Activated CD4-positive, CD25-positive, alpha-beta regulatory T cell (primary cell): ENCODE results near the gene CD68.
"Not testable (repeated sequence)": the region's sequence is repeated elsewhere in the genome, so short reads cannot be mapped to it uniquely, and the experiment has no call there.

ENCODE experiments used
- DNase-seq, 4 experiments: peaks; one replicate each; lab custom pipeline; 2025; lab: John Stamatoyannopoulos, UW

The CD68 gene

DNA sequence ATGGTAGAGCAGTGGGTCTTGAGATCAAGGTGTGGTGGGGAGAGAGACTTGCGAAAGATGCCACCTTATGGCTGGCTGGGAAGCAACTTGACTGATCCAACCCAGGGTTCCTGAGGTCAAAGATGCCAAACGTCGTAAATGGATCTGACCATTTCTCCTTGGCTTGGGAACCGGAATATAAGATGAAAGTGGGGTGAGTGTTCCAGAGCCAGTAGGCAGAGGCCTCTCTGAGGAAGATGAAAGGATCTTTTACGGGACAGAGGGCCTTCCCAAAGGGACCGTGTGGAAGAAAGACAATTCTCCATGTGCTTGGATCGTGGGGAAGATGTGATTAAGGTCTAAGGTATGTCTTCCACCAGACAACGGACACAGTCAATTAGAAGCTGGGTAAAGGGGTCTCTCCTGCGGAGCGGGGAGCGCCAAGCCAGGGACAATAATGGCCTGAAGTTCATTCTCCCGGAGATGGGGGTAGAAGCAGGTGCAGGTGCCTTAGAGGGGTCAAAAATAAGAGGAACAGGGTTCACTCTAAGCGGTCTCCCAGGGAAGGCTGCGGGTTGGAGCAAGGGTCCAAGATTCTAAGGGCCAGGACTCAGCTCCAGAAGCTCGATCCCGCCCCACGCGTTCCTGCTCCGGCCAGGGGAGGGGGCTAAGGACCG is 34.5 kb downstream of the CD68 start:
- DNase-seq: no peak

DNA sequence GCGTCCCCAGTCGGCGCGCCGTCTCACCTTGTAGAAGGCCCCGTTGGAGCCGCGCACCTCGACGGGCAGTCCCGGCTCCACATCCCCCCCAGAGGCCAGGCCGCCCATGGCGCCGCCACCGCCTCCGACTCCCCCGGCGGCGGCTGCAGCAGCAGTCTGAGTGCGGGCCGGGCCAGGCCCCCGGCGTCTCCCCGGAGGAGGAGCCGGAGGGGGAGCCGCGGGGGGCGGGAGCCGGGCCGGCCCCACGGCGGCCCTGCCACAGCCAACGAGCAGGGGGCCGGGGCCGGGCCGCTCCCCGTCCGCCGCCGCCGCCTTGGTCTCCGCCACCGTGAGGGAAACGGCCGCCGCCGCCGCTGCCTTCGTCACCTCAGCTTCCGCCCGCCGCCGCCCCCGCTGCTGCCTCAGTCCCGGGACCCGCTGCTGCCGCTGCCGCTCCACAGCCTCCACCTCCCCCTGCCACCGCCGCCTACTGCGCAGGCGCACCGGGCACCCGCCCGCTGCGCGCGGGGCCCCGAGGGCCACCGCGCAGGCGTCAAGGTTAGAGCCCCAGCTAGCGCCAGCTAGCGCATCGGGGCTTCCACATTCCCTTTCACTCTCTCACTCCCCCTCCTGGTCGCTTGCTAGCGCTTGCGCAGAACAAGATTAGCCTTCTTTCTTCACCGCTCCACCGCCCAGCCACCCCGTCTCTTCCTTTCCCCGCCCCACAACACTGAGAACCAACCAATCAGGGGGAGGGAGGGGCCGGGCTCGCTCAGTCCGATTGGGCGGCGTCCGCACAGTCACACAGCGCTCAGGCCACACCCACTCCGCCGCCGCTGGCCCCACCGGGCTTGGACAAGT is 35.2 kb downstream of the CD68 start, which contains the start of gene FXR2:
FXR2 (minus strand) TSS at position 473 of the 840 bp plus-strand sequence; CDS start at position 108, 365 bp downstream.
- DNase-seq: peak; percentile 96 to 99 (median 98)

DNA sequence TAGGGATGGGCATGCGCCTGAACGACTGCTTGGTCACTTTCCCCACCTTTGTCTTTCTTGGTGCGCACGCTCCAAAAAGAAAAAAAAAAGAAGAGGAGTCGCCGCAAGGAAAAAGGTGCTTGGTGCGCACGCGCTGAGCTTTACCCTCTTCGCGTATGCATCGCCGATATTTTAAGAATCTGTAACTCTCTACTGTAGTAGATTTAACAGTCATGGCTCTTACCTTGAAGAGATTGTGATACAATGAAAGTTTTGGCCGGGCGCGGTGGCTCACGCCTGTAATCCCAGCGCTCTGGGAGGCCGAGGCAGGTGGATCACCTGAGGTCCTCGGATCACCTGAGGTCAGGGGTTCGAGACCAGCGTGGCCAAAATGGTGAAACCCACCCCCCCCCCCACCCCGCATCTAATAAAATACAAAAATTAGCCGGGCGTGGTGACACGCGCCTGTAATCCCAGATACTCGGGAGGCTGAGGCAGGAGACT is 35.9 kb downstream of the CD68 start:
- DNase-seq: no peak

DNA sequence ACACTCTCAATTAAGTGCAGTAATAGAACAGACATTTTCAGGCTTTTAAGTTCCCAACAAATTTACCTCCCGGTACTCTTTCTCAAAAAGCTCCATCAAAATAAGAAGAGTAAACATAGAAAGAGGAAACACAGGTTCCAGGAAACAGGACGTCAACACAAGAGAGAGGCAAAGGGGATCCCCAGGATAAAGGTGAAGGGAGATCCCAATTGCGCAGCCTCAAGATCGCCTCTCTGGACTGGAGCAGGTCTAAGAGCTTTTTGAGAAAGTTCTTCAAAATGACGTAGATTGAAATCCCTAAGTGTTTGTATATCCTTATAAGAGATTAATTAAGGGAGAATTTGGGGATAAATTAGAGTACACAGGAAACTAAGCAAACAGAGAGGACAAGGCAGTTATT is 39.2 kb downstream of the CD68 start:
- no peak for DNase-seq

DNA sequence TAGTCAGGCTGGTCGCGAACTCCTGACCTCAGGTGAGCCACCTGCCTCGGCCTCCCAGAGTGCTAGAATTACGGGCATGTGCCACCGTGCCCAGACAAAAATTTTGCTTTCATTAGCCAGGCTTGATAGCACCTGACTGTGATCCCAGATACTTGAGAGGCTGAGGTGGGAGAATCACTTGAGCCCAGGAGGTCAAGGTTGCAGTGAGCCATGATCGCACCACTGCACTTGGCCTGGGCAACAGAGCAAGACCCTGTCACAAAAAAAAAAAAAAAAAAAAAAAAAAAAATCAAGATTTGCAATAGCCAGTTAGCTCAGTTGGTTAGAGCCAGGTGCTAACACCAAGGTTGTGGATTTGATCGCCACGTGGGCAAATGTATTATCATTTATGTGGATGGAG is 41.4 kb downstream of the CD68 start:
- DNase-seq: no peak

DNA sequence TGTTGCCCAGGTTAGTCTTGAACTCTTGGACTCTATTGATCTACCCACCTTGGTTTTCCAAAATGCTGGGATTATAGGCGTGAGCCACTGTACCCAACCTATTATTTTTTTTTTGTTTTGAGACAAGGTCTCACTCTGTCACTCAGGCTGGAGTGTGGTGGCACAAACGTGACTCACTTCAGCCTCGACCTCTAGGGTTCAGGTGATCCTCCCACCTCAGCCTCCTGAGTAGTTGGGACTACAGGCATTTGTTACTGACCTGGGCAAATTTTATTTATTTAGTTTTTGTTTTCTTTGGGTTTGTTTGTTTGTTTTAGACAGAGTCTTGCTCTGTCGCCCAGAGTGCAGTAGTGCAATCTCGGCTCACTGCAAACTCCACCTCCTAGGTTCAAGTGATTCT is 44.2 kb downstream of the CD68 start:
- DNase-seq: no peak

DNA sequence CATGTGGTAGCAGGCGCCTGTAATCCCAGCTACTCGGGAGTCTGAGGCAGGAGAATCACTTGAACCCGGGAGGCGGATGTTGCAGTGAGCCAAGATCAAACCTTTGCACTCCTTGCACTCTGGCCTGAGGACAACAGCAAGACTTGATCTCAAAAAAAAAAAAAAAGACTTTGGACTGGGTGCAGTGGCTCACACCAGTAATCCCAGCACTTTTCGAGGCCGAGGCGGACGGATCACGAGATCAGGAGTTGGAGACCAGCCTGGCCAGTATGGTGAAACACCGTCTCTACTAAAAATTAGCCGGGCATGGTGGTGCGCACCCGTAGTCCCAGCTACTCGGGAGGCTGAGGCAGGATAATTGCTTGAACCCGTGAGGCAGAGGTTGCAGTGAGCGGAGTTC is 46.3 kb downstream of the CD68 start:
- DNase-seq: not testable (repeated sequence)

DNA sequence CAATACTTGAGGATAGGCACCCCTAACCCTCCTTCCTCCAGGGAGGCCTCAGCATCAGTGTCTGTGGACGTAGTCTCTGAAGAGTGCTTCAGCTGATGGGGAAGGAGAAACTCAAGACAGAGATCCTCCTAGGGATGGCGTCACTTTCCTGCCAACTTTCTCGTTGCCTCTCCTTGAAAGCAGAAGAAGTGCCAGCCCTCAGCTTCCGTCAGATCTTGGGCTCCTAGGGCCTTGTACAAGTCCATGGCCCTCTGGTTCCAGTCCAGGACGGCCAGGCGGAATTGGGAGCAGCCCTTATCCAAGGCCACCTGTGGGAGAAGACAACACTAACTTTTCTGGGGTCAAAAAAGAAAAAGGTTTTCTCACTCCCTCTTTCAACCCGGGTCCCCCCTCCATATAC is 46.9 kb downstream of the CD68 start:
- DNase-seq: no peak

DNA sequence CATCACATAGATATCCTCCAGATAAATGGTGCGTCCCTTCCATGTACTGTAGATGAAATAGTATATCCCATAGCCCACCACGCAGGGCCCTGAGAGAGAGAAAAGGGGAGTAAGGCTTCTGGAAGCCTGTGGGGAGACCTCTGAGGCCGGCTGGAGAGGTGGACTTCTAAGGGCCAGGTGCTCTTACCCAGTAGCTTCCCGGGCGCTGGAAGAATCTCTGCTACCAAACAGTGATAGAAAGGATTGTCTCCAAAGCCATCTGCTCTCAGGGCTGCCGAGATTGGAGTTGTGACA is 47.5 kb downstream of the CD68 start:
- DNase-seq: no peak

DNA sequence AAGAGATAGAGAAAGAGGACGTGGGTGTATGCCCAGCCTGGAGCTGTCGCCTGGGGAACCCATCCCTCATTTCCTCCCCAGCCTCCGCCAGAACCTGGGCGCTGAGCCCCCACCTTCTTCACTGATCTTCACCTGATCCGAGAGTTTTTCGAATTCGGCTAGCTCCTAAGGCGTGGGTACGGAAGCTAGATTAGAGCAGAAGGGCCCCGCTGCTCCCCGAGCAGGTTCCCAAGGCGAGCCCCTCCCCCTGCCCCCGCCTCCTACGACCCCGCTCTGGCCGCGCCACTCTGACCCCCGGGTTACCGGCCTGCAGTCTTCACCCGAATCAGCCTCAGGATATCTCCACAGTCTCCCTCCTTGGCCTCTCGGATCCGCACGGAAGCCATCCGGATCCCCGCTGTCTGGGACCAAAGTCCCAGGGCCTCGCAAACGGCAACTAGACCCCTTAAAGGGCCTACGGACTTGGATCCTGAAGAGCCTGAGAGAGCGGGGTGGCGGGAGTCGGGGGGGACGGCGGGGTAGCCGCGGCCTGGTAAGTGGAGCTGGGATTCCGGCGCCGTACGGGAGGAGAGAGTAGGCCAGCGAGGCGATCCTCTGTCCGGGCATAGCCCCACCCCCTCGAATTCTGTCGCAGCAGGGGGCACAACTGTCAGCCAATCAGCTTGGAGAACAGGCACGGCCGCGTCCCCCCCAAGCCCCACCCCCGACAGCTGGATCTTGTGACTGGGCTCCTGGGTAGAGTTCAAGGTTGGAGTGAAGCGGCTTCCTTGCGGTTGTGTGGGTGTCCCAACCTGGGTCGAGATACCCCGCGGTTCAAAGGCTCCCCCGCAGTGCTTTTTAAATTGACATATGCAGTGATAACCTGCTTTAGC is 48.0 kb downstream of the CD68 start, which contains the start of gene SAT2:
SAT2 (minus strand) TSS at position 572 of the 872 bp plus-strand sequence; CDS start at position 386, 186 bp downstream.
- peak; percentile 59 to 80 (median 68) for DNase-seq

DNA sequence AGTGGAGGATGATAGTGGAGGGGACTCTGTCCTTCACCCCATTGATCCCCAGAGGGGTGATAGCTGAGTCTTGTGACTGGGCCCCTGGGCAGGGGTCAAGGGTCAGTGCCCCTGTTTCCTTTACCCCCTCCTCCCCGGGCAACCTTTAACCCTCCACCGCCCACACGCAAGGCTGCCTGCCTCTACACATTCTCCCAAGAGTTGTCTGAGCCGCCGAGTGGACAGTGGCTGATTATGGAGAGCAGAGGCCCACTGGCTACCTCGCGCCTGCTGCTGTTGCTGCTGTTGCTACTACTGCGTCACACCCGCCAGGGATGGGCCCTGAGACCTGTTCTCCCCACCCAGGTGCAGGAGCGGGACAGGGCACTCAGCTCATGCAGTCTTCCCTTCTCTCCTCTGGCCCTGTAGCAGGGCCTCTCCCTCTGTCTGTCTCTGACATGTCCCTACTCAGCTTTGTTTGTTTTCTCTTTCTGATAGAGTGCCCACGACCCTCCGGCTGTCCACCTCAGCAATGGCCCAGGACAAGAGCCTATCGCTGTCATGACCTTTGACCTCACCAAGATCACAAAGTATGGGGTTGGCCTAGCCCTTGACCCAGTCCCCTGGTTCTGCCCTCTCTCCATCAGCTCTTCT is 50.6 kb downstream of the CD68 start, which contains the start of gene SHBG:
SHBG (plus strand) TSS at position 197 of the 633 bp plus-strand sequence; CDS start at position 235, 38 bp downstream.
- no peak for DNase-seq
